ENCODE results near the gene ACTMAP. TPM values are rescaled to one million over a fixed set of nuclear protein-coding genes. Genes with fewer than 3 reads are reported as not detected.

The ACTMAP gene
- total and polyA plus RNA-seq, 9 of the 15 experiments (the other 6 are each of a cell fraction or from before 2014, with no cell fraction given) = 1.7 to 16.6 (median 4.9) TPM

- DNase-seq (ENCODE audit: extremely low read depth in 1 of 4, low spot score in 3 of 4) (peak; percentile 74 to 94 (median 82)), ATAC-seq (peak; percentile 89), FAIRE-seq (peak; percentile 98)
- peak overlapping the region; percentile 100 for H3K4me2 ChIP-seq (ENCODE audit: insufficient read depth, low read length)
- H3K9ac ChIP-seq (ENCODE audit: insufficient read depth in 1 of 2, low read depth in 2 of 2, low read length in 2 of 2) = peak overlapping the region; percentile 73 to 82; a peak in 3 of 4 replicates
- CTCF ChIA-PET (ENCODE audit: low intra/inter-chr PET ratio) = no interaction called here
- POLR2A ChIA-PET = interaction anchor here (0.5 to 3.1 kb wide), 16 partner anchors 9 to 58 kb away, joined by 3 to 26 read pairs (median 7); partner anchors contain the start of genes ACTMAP, EGLN2 and SNRPA
- no peaks in the 10 kb centered on the region for H4K20me1 ChIP-seq (replicated peaks; ENCODE audit: control insufficient read depth, insufficient read depth, low read length)
- no peaks in the 10 kb centered on the region for H3K36me3 ChIP-seq (ENCODE audit: control insufficient read depth, insufficient read depth, low read length)
- H3K4me1 ChIP-seq (replicated peaks in 1 of 2; ENCODE audit: control insufficient read depth in 2 of 2, insufficient read depth in 2 of 2, low read length in 2 of 2) = peaks cover 12 to 18% of the 10 kb centered on the region in 2 experiments; a peak in 3 of 5 replicates
- peak overlapping the region; percentile 84 for H3K4me3 ChIP-seq
- intact Hi-C loops (cut with micrococcal nuclease) (no loop called here), in situ Hi-C loops (cut with MboI) (no loop called here)
- no peaks in the 10 kb centered on the region for H3K9me3 ChIP-seq (replicated peaks; ENCODE audit: control insufficient read depth, insufficient read depth, low read depth, low read length)
- peak overlapping the region; percentile 90 for H3K27ac ChIP-seq (ENCODE audit: extremely low read depth, low read depth, low read length)
- peak overlapping the region; percentile 97 for H2AFZ ChIP-seq (ENCODE audit: low read depth, low read length)
- H3K27me3 ChIP-seq (ENCODE audit: control insufficient read depth in 2 of 2, insufficient read depth in 2 of 2, low read length in 2 of 2) = no peaks in the 10 kb centered on the region
- H3K79me2 ChIP-seq (ENCODE audit: control insufficient read depth, insufficient read depth, low read length) = no peaks in the 10 kb centered on the region
- H3K9me1 ChIP-seq (ENCODE audit: control insufficient read depth, insufficient read depth, low read length) = no peaks in the 10 kb centered on the region
- WGBS (ENCODE audit: insufficient coverage, low coverage, missing lambda C conversion rate) = 7% methylated on average over 13 of the region's 13 CpGs
- TSS peak; percentile 55 for BruUV-seq (replicated peaks)
- TF ChIP-seq POLR2A (conservative IDR thresholded peaks at IDR 0.05) (no peak), KDM1A (IDR thresholded peaks at IDR 0.05) (peak; percentile 87 to 96), HDGF (IDR thresholded peaks at IDR 0.05) (peak; percentile 90), STAG1 (CRISPR knock-in tag; IDR thresholded peaks at IDR 0.05; ENCODE audit: borderline replicate concordance) (no peak), CREB1 (IDR thresholded peaks at IDR 0.05) (peak; percentile 89), CREB1 (CRISPR knock-in tag; IDR thresholded peaks at IDR 0.05) (peak; percentile 93), CCNT2 (IDR thresholded peaks at IDR 0.05; ENCODE audit: borderline replicate concordance, extremely low read depth, insufficient read length, low read depth, low read length) (no peak), HNRNPH1 (optimal IDR thresholded peaks at IDR 0.05; ENCODE audit: low read depth, low read length) (no peak), CHCHD3 (CRISPR knock-in tag; IDR thresholded peaks at IDR 0.05) (no peak), NR2C2 (CRISPR knock-in tag; IDR thresholded peaks at IDR 0.05) (no peak), NR2C2 (tag; IDR thresholded peaks at IDR 0.05) (no peak), KAT8 (IDR thresholded peaks at IDR 0.05; ENCODE audit: low read depth) (no peak), MEF2A (IDR thresholded peaks at IDR 0.05; ENCODE audit: control insufficient read depth, low read depth, low read length) (no peak), NCOA1 (IDR thresholded peaks at IDR 0.05; ENCODE audit: low read depth) (0 out of 2 replicates have a peak, but pooled peaks have one; percentile 54), AFF4 (CRISPR knock-in tag; IDR thresholded peaks at IDR 0.05) (0 out of 2 replicates have a peak, but pooled peaks have one; percentile 63), RAD21 (CRISPR knock-in tag; conservative IDR thresholded peaks at IDR 0.05 in 1 of 2, IDR thresholded peaks at IDR 0.05 in 1 of 2) (no peak), NELFE (IDR thresholded peaks at IDR 0.05; ENCODE audit: insufficient read depth, insufficient read length) (no peak), ZNF239 (CRISPR knock-in tag; IDR thresholded peaks at IDR 0.05) (no peak), ZNF174 (CRISPR knock-in tag; IDR thresholded peaks at IDR 0.05) (no peak), DACH1 (IDR thresholded peaks at IDR 0.05; ENCODE audit: partially characterized antibody) (no peak)
Measured at GRCh38 chr19:40776932-40777644, 26.8 kb upstream of the ACTMAP start.

All from K562 (cell line).